GM19372 (cell line): ENCODE measurements around the gene CCDC179.

Experiments
- ATAC-seq: cut with Tn5 transposase; IDR thresholded peaks from one replicate; pipeline ENCODE4 v1.9.1; 2021; ENCODE audit warnings: mild to moderate bottlenecking, low read depth, moderate library complexity; ENCODE audit not compliant: unreplicated experiment

Gene CCDC179

DNA sequence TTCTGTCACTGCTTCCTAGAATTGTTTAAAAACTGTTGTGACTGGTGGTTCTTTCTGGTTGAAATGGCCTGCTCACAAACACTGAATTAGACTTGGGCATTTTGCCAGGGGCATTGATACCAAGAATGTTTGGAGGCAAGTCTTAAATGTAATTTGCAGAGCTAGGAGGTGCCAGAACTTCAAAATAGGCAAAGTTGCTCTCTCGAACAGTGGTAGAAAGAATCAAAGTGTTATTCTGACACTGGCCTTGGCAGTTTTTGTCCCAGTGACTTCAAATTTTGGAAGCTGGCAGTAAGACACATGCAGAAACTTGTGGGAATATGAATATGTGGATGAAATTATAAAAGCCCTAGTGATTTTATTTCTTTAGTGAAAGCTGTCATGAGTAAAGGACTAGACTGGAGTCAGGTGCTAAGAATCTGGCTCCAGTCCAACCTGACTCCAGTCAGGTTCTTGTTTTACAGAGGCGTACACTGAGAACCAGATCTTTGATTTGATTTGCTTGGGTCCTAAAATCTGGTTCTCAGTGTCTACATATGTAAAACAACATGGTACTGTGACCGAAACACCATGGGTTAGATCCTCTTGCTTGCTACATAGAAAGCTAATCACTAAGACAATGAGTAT, 51.6 kb downstream of the CCDC179 start:
- ATAC-seq, result peak; percentile 20

GRCh38 chr11:22807855-22808570, 52.3 kb downstream of the CCDC179 start:
- peak; percentile 86 for ATAC-seq

GRCh38 chr11:22807391-22807790, 52.9 kb downstream of the CCDC179 start:
- ATAC-seq, result no peak

DNA sequence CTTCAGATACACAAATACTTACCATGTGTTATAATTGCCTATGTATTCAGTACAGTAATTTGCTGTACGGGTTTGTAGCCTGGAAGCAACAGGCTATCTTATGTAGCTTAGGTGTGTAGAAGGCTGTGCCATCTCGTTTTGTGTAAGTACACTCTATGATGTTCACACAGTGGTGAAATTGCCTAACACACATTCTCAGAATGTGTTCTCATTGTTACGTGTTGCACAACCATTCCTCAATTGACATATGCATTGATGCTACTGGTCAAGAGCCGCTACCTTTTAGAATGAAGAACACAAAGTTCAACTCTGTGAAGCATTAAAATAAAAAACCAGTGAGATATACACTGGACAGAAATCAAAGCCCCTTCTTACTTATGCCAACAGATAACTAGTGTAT, 57.4 kb downstream of the CCDC179 start:
- ATAC-seq, result no peak

DNA sequence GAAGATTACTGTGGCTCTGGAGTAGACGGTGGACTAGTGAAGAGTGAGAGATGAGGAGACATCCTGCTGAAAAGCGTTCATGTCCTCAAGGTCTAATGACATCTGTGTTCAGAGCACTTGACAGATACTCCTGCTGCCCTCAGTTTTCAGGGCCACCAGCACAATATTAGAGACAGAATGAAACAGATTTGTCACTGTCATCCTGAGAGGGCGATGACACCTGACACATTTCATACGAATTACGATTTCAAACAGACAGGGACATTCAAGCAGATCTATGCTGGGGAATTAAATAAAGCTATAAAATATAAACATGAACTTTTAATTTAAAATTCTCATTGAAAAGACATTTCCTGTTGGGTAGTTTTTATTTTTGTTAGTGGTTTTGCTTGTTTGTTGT, 59.8 kb downstream of the CCDC179 start:
- ATAC-seq, result no peak

GRCh38 chr11:22798901-22799300, 61.4 kb downstream of the CCDC179 start:
- ATAC-seq, result no peak

DNA sequence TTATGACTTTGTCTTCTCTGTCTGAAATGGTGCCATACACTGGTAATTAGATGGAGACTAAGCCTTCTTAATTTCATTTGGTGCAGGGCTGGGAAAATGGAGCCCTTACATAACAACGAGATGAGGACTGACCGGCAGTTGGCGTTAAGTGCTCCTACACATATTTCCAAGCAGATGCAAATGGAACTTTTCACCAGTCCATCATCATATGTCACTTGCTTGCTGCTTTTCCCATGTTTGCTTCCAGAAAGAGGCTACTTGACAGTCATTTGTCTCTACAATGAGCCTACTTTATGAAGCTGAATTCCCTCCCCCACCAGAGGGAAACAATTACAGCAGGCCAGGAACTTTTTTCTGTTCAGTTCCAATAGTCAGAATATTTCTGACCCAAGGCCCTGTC, 63.2 kb downstream of the CCDC179 start:
- ATAC-seq, result no peak
